ENCODE results near the gene SPRYD3. TPM values are rescaled to one million over a fixed set of nuclear protein-coding genes. Genes with fewer than 3 reads are reported as not detected.

SPRYD3 gene
- total and polyA plus RNA-seq, 8 donors, result 25.7 to 47.2 (median 38.4) TPM

- no peak for ATAC-seq
- no peak for DNase-seq
- Histone ChIP-seq H3K36me3 (no peaks in the 10 kb centered on the region), H3K27ac (no peak overlapping the region), H3K9me3 (no peaks in the 10 kb centered on the region), H3K4me1 (no peaks in the 10 kb centered on the region), H3K4me3 (no peak overlapping the region), H3K27me3 (no peaks in the 10 kb centered on the region)
- no peak for FAIRE-seq
- intact Hi-C loops (cut with DNase I), result no loop called here
- no peak for TF ChIP-seq CTCF (IDR thresholded peaks at IDR 0.05)
- WGBS, 2 donors, result 79 to 80% methylated on average over 6 of the region's 6 CpGs
These were observed 12.6 kb upstream of the SPRYD3 start for GRCh38 chr12:53091756-53092155.

- intact Hi-C loops (cut with DNase I), result no loop called here
- H3K27me3 ChIP-seq, result no peaks in the 10 kb centered on the region
- H3K4me1 ChIP-seq, result no peaks in the 10 kb centered on the region
- FAIRE-seq (no peak), DNase-seq (no peak), ATAC-seq (no peak)
- no peaks in the 10 kb centered on the region for H3K36me3 ChIP-seq
- no peaks in the 10 kb centered on the region for H3K9me3 ChIP-seq
- H3K27ac ChIP-seq, result no peak overlapping the region
- no peak for TF ChIP-seq CTCF (IDR thresholded peaks at IDR 0.05)
- H3K4me3 ChIP-seq, result no peak overlapping the region
- 37 to 39% methylated on average over 2 of the region's 2 CpGs for WGBS, 2 donors
These were observed 11.4 kb upstream of the SPRYD3 start for GRCh38 chr12:53090554-53090953.

- H3K36me3 ChIP-seq, result no peaks in the 10 kb centered on the region
- no peak overlapping the region for H3K4me3 ChIP-seq
- FAIRE-seq (no peak), DNase-seq (no peak), ATAC-seq (no peak)
- H3K4me1 ChIP-seq, result no peaks in the 10 kb centered on the region
- WGBS, 2 donors, result 91 to 92% methylated on average over 6 of the region's 6 CpGs
- no peaks in the 10 kb centered on the region for H3K9me3 ChIP-seq
- intact Hi-C loops (cut with DNase I), result no loop called here
- no peak overlapping the region for H3K27ac ChIP-seq
- no peaks in the 10 kb centered on the region for H3K27me3 ChIP-seq
- no peak for TF ChIP-seq CTCF (IDR thresholded peaks at IDR 0.05)
These were observed 10.9 kb upstream of the SPRYD3 start for GRCh38 chr12:53090105-53090504.

- Histone ChIP-seq H3K4me1 (no peaks in the 10 kb centered on the region), H3K36me3 (no peaks in the 10 kb centered on the region), H3K9me3 (no peaks in the 10 kb centered on the region), H3K27ac (no peak overlapping the region), H3K4me3 (no peak overlapping the region), H3K27me3 (no peaks in the 10 kb centered on the region)
- intact Hi-C loops (cut with DNase I), result no loop called here
- no peak for TF ChIP-seq CTCF (IDR thresholded peaks at IDR 0.05)
- FAIRE-seq, result no peak
- WGBS, 2 donors, result 87 to 90% methylated on average over 3 of the region's 3 CpGs
- DNase-seq, result no peak
- ATAC-seq, result no peak
These were observed 7.2 kb upstream of the SPRYD3 start for GRCh38 chr12:53086361-53086760.

- Histone ChIP-seq H3K4me3 (no peak overlapping the region), H3K9me3 (no peaks in the 10 kb centered on the region), H3K27me3 (no peaks in the 10 kb centered on the region), H3K4me1 (peaks cover 7 to 10% (median 9%) of the 10 kb centered on the region in 3 donors), H3K27ac (no peak overlapping the region), H3K36me3 (no peaks in the 10 kb centered on the region)
- no peak for TF ChIP-seq CTCF (IDR thresholded peaks at IDR 0.05)
- no peak for FAIRE-seq
- intact Hi-C loops (cut with DNase I), result no loop called here
- 59 to 74% methylated on average over 2 of the region's 2 CpGs for WGBS, 2 donors
- no peak for ATAC-seq
- no peak for DNase-seq
These were observed 3.5 kb upstream of the SPRYD3 start for GRCh38 chr12:53082637-53083175.

Data from pancreas (tissue), 10 donors.